B cell (primary cell): Measurements from ENCODE around the gene RCVRN. TPM values are rescaled to one million over a fixed set of nuclear protein-coding genes. Genes with fewer than 3 reads are reported as not detected.

Experiments used
- ATAC-seq: fragments of 200-7000 bp; cut with Tn5 transposase; one replicate; pipeline ENCODE4 v1.10.0; 2021; ENCODE audit warnings: low read depth, mild to moderate bottlenecking, moderate number of reproducible peaks, moderate library complexity
- CTCF ChIA-PET: fragments of 350-600 bp; sonication (Branson Sonifier 250); formaldehyde crosslinking; loops from one replicate; lab custom pipeline; 2021; ENCODE audit warnings: antibody characterized with exemption, inconsistent platforms; lab: Charles Lee
- POLR2A ChIA-PET: fragments of 350-600 bp; sonication (Branson Sonifier 250); formaldehyde crosslinking; loops from one replicate; lab custom pipeline; 2021; ENCODE audit warnings: antibody characterized with exemption; lab: Charles Lee
- DNase-seq: peaks from one replicate; pipeline ENCODE4 v3.0.0; 2013
- H2AFZ ChIP-seq: 2 replicates; pipeline ENCODE4 v1.6.1; 2012; ENCODE audit warnings: mild to moderate bottlenecking, low read depth, low read length; ENCODE audit not compliant: insufficient read depth, poor library complexity, severe bottlenecking
- H3K27ac ChIP-seq, 2 donors: 1 replicate in 1 of 2; 2 replicates in 1 of 2; pipeline ENCODE4 v1.5.1; 2012 to 2013; ENCODE audit warnings: low read length in 2 of 2, mild to moderate bottlenecking in 2 of 2, moderate library complexity in 1 of 2
- H3K27me3 ChIP-seq, 4 experiments: fragments of 200-600 bp in 1 of 4; sonication (generic) in 1 of 4; replicated peaks in 1 of 4; 1 replicate in 2 of 4; 2 replicates in 2 of 4; pipeline versions ENCODE4 v1.6.1 to v1.7.0; 2013 to 2016; ENCODE audit warnings: low read length in 3 of 4, mild to moderate bottlenecking in 2 of 4, mixed read lengths in 1 of 4, moderate library complexity in 1 of 4; ENCODE audit not compliant: insufficient read depth in 4 of 4, control insufficient read depth in 3 of 4; ENCODE audit errors: control extremely low read depth in 1 of 4
- H3K36me3 ChIP-seq, 2 experiments: replicated peaks in 1 of 2; 1 replicate in 1 of 2; 2 replicates in 1 of 2; pipeline versions ENCODE4 v1.6.1 to v1.7.1; 2013; ENCODE audit warnings: low read length in 1 of 2; ENCODE audit not compliant: insufficient read depth in 2 of 2, control insufficient read depth in 1 of 2; ENCODE audit errors: control extremely low read depth in 1 of 2, extremely low read depth in 1 of 2
- H3K4me1 ChIP-seq, 2 donors: fragments of 200-600 bp in 1 of 2; sonication (generic) in 1 of 2; 1 replicate in 1 of 2; 2 replicates in 1 of 2; pipeline versions ENCODE4 v1.5.1 to v1.6.1; 2013 to 2017; ENCODE audit warnings: low read length in 2 of 2; ENCODE audit not compliant: control insufficient read depth in 2 of 2, insufficient read depth in 2 of 2
- H3K4me2 ChIP-seq: replicated peaks from 2 replicates; pipeline ENCODE3; 2012; ENCODE audit warnings: mild to moderate bottlenecking, low read depth, low read length; ENCODE audit not compliant: poor library complexity, severe bottlenecking
- H3K4me3 ChIP-seq, 5 experiments: fragments of 200-600 bp in 1 of 5; sonication (generic) in 1 of 5; 1 replicate in 3 of 5; 2 replicates in 2 of 5; pipeline versions ENCODE4 v1.5.1 to v1.7.0; 2011 to 2016; ENCODE audit warnings: low read length in 4 of 5, mild to moderate bottlenecking in 4 of 5, low read depth in 2 of 5, control low read depth in 1 of 5, moderate library complexity in 1 of 5; ENCODE audit not compliant: insufficient read depth in 1 of 5; ENCODE audit errors: control extremely low read depth in 1 of 5, extremely low read depth in 1 of 5
- H3K79me2 ChIP-seq: fragments of 200-600 bp; sonication (generic); one replicate; pipeline ENCODE4 v1.6.0; 2016; ENCODE audit warnings: low read length; ENCODE audit not compliant: control insufficient read depth, insufficient read depth
- H3K9ac ChIP-seq: fragments of 200-600 bp; sonication (generic); 2 replicates; pipeline ENCODE4 v1.6.1; 2017; ENCODE audit warnings: mild to moderate bottlenecking, low read length, moderate library complexity
- H3K9me3 ChIP-seq, 3 donors: one replicate each; pipeline versions ENCODE4 v1.6.1 to v1.7.1; 2013; ENCODE audit warnings: low read length in 2 of 3; ENCODE audit not compliant: control insufficient read depth in 2 of 3, insufficient read depth in 1 of 3; ENCODE audit errors: control extremely low read depth in 1 of 3
- H4K20me1 ChIP-seq: 2 replicates; pipeline ENCODE4 v1.6.0; 2012; ENCODE audit warnings: mild to moderate bottlenecking, low read length; ENCODE audit not compliant: insufficient read depth, control insufficient read depth, poor library complexity, severe bottlenecking
- H3K27ac Mint-ChIP-seq: one replicate; pipeline ENCODE4 v1.8.0; 2021; ENCODE audit warnings: mixed read lengths
- H3K27me3 Mint-ChIP-seq: one replicate; pipeline ENCODE4 v1.8.0; 2021; ENCODE audit warnings: mixed read lengths
- H3K4me1 Mint-ChIP-seq: one replicate; pipeline ENCODE4 v1.8.0; 2021; ENCODE audit warnings: mixed read lengths
- H3K4me3 Mint-ChIP-seq: one replicate; pipeline ENCODE4 v1.8.0; 2021; ENCODE audit warnings: mixed read lengths
- H3K9me3 Mint-ChIP-seq: one replicate; pipeline ENCODE4 v1.8.0; 2022; ENCODE audit warnings: mixed read lengths; ENCODE audit not compliant: insufficient read depth
- CTCF ChIP-seq: fragments of 200-600 bp; IDR thresholded peaks from one replicate; pipeline ENCODE4 v1.8.0; 2022; ENCODE audit warnings: antibody characterized with exemption, mild to moderate bottlenecking
- EZH2 ChIP-seq: IDR thresholded peaks from 2 replicates; pipeline ENCODE4 v1.6.1; 2012; ENCODE audit warnings: borderline replicate concordance, low read depth, mild to moderate bottlenecking, moderate library complexity, low read length; ENCODE audit not compliant: insufficient read depth, poor library complexity, severe bottlenecking
- WGBS: methylation state at CpG from one replicate; pipeline ENCODE4 v1.1.5; 2013; ENCODE audit warnings: missing lambda C conversion rate; ENCODE audit not compliant: insufficient coverage; 5-methylcytosine and 5-hydroxymethylcytosine counted together
- intact Hi-C: fragments of 100-400 bp; cut with micrococcal nuclease; formaldehyde crosslinking; loops from one replicate; pipeline ENCODE4 v1.10.0; 2022
- polyA plus RNA-seq: library from polyadenylated mRNA; depleted of rRNA; stranded (reverse); fragments of >200 nt; gene quantifications from 2 replicates; pipeline ENCODE4 v1.2.3, GENCODE V29; 2012
- total RNA-seq, 2 donors: library from RNA; stranded (reverse); fragments of 120-200 nt in 1 of 2; gene quantifications; 1 replicate in 1 of 2; 2 replicates in 1 of 2; pipeline versions ENCODE4 v1.2.3 to v1.2.4, GENCODE V29; 2013 to 2022

The RCVRN gene
- total and polyA plus RNA-seq, 2 donors (not counting 1 experiment from before 2014, with no cell fraction given): 0.16 TPM; not detected in 1

GRCh38 chr17:9931144-9931741, 26.2 kb upstream of the RCVRN start:
- Histone ChIP-seq H3K4me1 (no peaks in the 10 kb centered on the region), H3K9me3 (no peaks in the 10 kb centered on the region), H3K4me3 (no peak overlapping the region), H3K36me3 (no peaks in the 10 kb centered on the region), H3K4me2 (no peak overlapping the region), H3K27me3 (no peaks in the 10 kb centered on the region), H4K20me1 (no peaks in the 10 kb centered on the region), H2AFZ (no peak overlapping the region), H3K9ac (no peak overlapping the region), H3K27ac (no peak overlapping the region), H3K79me2 (no peaks in the 10 kb centered on the region)
- no peaks in the 10 kb centered on the region for H3K9me3 Mint-ChIP-seq
- WGBS: 95% methylated on average over 7 of the region's 12 CpGs
- H3K4me3 Mint-ChIP-seq: no peak overlapping the region
- TF ChIP-seq CTCF (no peak), EZH2 (no peak)
- no peak overlapping the region for H3K27ac Mint-ChIP-seq
- H3K27me3 Mint-ChIP-seq: no peaks in the 10 kb centered on the region
- ChIA-PET CTCF (interaction anchor here (1.2 kb wide), 1 partner anchor 10 kb away, joined by 3 read pairs; no protein-coding TSS in a partner anchor), POLR2A (no interaction called here)
- intact Hi-C loops: no loop called here
- DNase-seq: no peak
- ATAC-seq: no peak
- no peaks in the 10 kb centered on the region for H3K4me1 Mint-ChIP-seq

- no peak overlapping the region for H3K9ac ChIP-seq
- H4K20me1 ChIP-seq: no peaks in the 10 kb centered on the region
- no peak overlapping the region for H3K27ac ChIP-seq
- no peak overlapping the region for H2AFZ ChIP-seq
- H3K4me3 ChIP-seq: no peak overlapping the region
- POLR2A ChIA-PET: no interaction called here
- Mint-ChIP-seq H3K4me3 (no peak overlapping the region), H3K9me3 (no peaks in the 10 kb centered on the region), H3K4me1 (peaks cover 1% of the 10 kb centered on the region), H3K27me3 (no peaks in the 10 kb centered on the region), H3K27ac (no peak overlapping the region)
- ATAC-seq (no peak), DNase-seq (no peak)
- H3K4me2 ChIP-seq: no peak overlapping the region
- WGBS: 100% methylated on average over 5 of the region's 8 CpGs
- no peaks in the 10 kb centered on the region for H3K27me3 ChIP-seq
- H3K79me2 ChIP-seq: no peaks in the 10 kb centered on the region
- intact Hi-C loops: no loop called here
- H3K36me3 ChIP-seq: no peaks in the 10 kb centered on the region
- TF ChIP-seq EZH2 (no peak), CTCF (no peak)
- CTCF ChIA-PET: interaction anchor here (0.7 kb wide), 1 partner anchor 687 kb away, joined by 3 read pairs; no protein-coding TSS in a partner anchor
- H3K9me3 ChIP-seq: no peaks in the 10 kb centered on the region
- H3K4me1 ChIP-seq: no peaks in the 10 kb centered on the region
Measured at GRCh38 chr17:9929871-9930270, 24.8 kb upstream of the RCVRN start.
